Skin of body (tissue), 2 donors: ENCODE data around the gene GDPGP1. TPM values are rescaled to one million over a fixed set of nuclear protein-coding genes. Genes with fewer than 3 reads are reported as not detected.

Experiments used
- DNase-seq: peaks from one replicate; lab custom pipeline; 2025; lab: John Stamatoyannopoulos, UW
- total RNA-seq: library from RNA; depleted of rRNA; stranded (reverse); fragments of >200 nt; gene quantifications from one replicate; pipeline ENCODE4 v1.2.3, GENCODE V29; 2014

Gene GDPGP1
- total RNA-seq, 1 donor from 2014 or later, result 2.6 TPM

DNA sequence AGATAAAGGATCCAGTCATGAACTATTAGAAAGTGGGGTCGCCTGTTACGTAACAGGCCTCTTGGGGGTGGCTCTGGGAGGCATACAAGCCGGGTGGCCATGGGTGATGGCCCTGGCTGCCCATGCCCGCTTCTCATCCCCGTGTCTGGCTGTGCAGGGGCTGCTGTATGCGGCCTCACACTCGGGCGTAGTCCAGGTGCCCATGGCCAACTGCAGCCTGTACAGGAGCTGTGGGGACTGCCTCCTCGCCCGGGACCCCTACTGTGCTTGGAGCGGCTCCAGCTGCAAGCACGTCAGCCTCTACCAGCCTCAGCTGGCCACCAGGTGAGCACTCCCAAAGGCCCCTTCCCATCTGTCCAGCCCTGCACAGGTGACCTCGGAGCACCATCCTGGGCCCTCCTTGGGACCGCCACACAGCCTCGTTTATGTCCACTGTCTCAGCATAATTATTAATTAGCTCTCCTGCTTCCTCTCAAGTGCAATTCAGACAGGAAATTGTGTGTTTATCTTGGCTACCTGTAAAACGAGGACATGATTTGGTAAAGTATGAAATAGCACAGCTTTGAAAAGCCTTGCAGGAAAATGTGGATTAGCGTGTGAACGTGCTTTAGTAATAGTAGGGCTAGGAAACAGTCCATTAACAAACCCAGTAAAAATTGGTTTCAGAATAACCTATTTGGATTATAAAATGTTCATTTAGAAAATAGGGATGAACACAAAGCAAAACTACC, 8.3 kb upstream of the GDPGP1 start:
- DNase-seq, result no peak

DNA sequence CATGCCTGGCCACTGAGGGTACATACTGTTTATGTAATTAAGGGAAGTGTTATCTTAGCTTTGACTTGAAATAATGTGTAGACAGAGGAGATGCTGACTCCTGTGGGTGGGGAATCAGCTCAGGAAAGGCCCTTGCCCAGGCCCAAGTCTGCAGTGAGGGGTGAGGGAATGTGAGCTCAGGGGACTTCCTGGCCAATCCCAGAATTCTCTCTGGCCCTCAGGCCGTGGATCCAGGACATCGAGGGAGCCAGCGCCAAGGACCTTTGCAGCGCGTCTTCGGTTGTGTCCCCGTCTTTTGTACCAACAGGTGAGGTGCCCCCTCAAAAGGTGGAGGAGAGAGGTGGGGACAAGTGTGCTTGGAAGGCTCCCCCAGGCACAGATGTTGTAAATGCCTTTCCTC, 6.7 kb upstream of the GDPGP1 start:
- DNase-seq, result no peak

DNA sequence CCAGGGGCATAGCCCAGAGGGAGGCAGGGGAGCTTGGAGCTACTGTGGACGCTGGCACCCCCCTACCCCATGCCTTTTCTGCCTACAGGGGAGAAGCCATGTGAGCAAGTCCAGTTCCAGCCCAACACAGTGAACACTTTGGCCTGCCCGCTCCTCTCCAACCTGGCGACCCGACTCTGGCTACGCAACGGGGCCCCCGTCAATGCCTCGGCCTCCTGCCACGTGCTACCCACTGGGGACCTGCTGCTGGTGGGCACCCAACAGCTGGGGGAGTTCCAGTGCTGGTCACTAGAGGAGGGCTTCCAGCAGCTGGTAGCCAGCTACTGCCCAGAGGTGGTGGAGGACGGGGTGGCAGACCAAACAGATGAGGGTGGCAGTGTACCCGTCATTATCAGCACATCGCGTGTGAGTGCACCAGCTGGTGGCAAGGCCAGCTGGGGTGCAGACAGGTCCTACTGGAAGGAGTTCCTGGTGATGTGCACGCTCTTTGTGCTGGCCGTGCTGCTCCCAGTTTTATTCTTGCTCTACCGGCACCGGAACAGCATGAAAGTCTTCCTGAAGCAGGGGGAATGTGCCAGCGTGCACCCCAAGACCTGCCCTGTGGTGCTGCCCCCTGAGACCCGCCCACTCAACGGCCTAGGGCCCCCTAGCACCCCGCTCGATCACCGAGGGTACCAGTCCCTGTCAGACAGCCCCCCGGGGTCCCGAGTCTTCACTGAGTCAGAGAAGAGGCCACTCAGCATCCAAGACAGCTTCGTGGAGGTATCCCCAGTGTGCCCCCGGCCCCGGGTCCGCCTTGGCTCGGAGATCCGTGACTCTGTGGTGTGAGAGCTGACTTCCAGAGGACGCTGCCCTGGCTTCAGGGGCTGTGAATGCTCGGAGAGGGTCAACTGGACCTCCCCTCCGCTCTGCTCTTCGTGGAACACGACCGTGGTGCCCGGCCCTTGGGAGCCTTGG, 5.9 kb upstream of the GDPGP1 start:
- no peak for DNase-seq

DNA sequence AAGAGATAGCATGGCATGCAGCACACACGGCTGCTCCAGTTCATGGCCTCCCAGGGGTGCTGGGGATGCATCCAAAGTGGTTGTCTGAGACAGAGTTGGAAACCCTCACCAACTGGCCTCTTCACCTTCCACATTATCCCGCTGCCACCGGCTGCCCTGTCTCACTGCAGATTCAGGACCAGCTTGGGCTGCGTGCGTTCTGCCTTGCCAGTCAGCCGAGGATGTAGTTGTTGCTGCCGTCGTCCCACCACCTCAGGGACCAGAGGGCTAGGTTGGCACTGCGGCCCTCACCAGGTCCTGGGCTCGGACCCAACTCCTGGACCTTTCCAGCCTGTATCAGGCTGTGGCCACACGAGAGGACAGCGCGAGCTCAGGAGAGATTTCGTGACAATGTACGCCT, 5.0 kb upstream of the GDPGP1 start:
- no peak for DNase-seq

DNA sequence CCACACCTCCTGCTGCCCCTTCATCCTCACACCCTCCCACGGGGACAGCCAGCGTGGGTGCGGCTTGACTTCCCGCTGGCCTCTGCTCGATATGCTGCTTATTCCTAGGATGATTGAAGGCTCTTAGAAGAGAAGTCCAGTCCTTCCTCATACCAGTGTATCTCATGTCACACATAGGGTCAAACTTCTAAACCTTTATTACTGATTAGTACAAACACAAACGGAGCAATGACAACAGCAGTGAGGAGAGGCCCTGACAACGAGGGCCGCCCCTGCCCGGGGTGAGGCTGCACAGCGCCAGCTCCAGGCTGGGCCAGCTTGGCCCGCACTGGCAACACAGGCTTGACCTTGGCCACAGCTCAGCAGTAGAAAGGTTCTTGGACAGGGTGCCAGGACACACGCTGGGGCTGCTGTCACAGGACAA, 3.9 kb upstream of the GDPGP1 start:
- DNase-seq, result no peak

DNA sequence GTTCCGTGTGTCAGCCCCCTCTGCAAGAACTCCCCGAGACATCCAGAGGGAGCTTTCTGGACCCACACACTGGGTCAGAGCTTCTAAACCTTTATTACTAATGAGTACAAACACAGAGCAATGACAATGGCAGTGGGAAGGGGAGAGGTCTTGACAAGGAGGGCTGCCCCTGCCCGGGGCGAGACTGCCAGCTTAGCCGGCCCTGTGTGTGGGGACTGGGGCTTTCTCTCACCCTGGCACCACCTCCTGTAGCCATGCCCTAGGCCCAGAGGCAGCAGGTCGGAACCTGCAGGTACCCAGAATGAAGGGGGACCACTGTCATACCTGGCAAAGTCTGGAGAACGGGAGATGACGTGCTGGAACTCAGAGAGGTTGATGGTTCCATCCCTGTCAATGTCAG, 3.4 kb upstream of the GDPGP1 start:
- no peak for DNase-seq

DNA sequence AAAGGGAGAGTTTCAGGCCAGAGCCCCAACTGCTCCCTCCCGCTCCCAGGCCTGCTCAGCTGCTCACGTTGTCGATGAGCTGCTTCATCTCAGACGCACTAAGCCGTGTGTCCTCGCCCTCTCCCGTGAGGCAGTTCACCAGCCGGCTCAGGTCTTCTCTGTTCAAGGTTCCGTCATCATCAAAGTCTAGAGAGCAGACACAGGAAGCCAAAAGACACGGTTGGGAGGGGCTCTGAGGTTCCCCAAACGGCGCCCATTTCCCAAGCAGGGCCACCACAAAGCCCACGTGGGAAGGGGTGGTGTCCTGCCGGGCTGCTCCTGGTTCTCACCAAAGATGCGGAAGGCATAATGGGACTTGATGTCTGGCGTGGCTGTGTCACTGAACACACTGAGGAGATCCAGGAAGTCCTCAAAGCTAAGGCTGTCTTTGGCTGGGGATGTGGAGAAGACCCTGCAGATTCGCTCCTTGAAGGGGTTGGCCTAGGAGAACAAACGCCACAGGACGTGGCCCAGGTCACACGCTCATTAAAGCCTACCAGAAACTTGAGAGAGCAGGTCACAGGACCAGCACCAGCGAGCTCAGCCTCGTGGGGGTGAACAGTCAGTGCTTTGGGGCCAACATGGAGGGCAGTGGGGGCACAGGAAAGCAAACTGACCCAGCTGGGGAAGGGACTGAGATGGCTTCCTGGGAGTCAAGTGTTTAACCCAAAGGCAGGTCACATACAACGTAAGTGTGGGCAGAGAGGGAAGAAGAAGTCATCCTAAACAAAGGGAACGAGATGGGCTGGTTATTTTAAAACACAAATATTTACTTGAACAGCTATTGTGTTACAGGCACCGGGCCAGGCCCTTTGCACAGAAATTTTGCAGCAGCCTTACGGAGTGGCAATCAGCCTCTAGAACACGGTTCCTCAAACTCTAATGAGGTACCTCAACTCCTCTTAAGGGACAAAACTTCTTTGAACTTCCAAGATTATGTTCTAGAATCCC, 2.7 kb upstream of the GDPGP1 start:
- DNase-seq, result no peak

DNA sequence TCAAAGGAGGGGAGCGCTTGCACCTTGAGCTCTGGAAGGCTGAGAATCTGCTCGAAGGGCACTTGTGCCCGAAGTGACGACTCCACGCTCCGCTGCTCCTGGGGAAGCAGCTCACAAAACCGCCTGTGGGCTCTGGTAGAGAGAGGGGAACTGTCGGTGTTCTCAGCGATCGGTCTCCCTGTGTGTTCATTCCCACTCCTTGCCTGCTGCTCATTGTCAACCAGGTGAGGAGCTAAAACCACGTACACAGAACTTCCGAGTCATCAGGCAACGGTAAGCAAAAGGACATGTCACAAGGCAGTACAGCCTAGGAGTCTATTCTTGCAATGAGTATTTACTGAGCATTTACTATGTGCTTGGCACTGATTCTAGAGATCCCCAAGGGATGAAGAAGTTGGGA, 1.8 kb upstream of the GDPGP1 start:
- no peak for DNase-seq

DNA sequence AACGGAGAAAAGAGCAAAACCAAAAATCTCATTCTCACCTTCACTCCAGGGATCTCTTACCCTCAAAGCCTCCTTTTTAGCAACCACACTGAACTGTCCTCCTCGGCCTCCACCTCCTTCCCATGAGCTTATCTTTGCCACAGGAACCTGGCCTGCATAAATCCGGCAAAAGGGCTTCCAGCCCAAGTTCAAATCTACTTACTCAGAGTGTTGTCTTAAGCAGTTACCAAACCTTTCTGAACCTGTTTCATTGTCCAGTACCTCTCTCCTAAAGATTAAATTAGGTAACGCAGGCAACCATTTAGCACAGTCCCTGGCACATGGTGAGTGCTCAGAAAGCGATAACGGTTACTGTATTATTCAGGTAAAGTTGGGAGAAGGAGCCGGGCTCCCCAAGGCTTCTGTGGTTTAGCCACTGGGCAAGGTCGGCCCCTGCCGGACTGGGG, 1.0 kb upstream of the GDPGP1 start:
- DNase-seq, result no peak

DNA sequence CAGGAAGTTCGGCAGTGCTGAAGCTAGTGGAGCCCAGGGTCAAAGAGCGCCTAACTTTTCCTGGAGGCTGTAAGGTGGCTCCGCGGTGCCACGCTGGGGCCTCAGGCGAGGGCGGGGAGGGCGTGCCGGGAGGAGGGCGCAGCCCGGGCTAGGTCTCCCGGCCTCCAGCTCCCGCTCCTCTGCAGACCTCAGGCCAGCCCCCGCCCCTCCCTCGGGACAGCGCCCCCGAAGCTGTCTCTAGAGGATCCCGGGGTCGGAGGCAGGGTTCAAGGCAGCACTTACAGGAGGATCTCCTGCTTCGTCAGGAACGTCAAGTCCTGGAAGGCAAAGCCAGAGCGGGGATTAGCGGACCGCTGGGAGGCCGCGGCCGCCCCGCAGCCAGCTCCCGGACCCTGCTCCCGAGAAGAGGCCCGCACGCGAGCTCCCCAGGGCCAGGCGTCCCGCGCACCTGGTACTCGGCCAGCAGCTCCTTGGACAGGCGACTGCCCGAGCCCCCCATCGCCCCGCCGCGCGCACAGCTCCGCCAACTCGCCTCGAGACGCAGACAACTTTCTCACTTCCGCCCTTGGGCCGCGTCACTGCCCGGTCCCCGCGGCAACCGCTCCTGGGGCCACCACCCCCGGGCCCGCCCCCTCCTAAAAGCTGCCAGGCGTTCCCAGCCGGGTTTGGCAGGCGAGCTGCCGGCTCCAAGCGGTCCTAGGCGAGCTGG, 468 bp upstream of the GDPGP1 start, which contains the start of gene CIB1:
TSS of gene CIB1 (minus strand) at position 555 of the 709 bp plus-strand sequence. CDS start at position 499, 56 bp downstream.
- no peak for DNase-seq

DNA sequence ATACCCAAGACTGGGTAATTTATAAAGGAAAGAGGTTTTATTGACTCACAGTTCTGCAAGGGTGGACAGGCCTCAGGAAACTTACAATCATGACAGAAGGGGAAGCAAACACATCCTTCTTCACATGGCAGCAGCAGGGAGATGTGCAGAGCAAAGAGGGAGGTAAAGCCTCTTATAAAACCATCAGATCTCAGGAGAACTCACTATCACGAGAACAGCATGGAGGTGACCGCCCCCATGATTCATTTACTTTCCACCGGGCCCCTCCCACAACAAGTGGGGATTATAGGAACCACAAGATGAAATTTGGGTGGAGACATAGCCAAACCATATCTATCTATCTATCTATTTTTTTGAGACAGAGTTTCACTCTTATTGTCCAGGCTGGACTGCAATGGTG, 5.4 kb downstream of the GDPGP1 start:
- DNase-seq, result no peak

DNA sequence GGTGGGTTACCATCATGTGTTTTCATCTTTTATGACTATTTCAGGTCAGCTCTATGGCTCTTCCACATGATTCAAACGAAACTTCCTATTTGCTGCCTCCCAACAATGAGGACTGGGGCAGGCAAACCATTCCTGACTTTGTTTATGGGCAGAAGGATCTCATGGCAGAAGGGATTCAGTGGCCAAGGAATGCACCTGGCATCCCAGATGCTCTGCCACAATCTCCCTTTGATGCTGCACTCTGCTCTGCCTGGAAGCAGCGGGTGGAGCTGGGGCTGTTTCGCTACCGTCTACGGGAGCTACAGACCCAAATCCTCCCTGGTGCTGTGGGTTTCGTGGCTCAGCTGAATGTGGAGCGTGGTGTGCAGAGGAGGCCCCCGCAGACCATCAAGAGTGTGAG, 6.8 kb downstream of the GDPGP1 start:
- DNase-seq, result no peak

DNA sequence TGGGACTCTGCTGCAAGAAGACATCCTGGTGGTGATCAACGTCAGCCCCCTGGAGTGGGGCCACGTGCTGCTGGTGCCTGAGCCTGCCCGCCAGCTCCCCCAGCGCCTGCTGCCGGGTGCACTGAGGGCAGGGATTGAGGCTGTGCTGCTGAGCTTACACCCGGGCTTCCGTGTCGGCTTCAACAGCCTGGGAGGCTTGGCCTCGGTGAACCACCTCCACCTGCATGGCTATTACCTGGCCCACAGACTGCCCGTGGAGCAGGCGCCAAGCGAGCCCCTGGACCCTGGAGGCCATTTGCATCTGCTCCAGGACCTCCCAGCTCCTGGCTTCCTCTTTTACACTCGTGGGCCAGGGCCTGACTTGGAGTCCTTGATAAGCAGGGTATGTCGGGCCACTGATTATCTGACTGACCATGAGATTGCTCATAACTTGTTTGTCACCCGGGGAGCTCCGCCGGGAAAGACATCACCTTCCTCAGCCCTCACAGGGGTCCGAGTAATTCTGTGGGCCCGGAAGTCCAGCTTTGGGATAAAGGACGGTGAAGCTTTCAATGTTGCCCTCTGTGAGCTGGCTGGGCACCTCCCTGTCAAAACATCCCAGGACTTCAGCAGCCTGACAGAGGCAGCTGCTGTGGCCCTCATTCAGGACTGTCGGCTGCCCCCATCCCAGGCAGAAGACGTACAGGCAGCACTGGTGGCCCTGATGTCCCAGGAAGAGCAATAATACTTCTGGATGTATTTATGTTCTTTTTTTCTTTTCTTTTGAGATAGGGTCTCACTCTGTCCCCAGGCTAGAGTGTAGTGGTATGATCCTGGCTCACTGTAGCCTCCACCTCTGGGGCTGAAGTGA, 7.6 kb downstream of the GDPGP1 start:
- no peak for DNase-seq

DNA sequence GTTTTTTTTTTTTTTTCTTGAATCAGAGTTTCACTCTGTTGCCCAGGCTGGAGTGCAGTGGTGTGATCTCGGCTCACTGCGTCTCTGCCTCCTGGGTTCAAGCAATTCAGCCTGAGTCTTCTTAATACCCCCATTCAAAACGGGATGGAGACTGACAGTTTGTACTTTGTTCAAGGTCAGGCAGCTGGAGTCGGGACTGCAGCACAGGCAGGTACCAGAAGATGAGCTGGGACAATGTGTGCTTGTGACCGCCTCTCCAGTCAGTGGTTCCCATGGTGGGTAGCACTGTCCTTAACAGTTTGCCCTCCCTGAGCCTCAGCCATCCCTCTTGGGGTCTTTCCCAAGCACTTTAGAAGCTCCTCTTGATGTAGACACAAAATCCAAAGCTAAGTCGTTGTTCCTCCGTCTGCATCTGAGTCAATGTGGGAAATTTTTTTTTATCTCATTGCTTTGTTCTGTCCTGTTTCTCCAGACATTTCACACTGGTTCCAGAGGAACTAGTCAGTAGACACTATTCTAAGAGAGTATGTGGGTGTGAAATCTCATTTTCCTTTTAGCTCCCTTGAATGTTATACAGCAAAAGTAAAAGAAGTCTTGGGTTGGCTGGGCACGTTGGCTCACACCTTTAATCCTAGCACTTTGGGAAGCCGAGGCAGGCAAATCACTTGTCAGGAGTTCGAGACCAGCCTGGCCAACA, 10.1 kb downstream of the GDPGP1 start:
- DNase-seq, result no peak

DNA sequence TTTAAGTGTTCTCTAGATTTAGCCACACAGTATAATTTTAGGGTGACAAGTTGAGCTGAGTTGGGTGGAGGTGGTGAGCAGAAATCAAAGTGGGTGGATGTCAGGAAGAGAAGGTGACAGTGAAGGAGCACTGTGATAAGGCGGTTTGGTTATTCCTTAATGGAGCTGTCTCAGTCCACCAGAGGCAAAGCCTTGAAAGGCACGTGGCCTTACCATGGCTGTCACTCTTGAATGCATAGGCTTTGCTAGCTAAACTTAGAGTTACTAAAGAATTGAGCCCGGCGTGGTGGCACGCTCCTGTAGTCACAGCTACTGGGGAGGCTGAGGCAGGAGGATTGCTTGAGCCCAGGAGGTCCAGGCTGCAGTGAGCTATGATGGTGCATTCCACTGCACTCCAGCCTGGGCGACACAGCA, 14.8 kb downstream of the GDPGP1 start:
- DNase-seq, result no peak

DNA sequence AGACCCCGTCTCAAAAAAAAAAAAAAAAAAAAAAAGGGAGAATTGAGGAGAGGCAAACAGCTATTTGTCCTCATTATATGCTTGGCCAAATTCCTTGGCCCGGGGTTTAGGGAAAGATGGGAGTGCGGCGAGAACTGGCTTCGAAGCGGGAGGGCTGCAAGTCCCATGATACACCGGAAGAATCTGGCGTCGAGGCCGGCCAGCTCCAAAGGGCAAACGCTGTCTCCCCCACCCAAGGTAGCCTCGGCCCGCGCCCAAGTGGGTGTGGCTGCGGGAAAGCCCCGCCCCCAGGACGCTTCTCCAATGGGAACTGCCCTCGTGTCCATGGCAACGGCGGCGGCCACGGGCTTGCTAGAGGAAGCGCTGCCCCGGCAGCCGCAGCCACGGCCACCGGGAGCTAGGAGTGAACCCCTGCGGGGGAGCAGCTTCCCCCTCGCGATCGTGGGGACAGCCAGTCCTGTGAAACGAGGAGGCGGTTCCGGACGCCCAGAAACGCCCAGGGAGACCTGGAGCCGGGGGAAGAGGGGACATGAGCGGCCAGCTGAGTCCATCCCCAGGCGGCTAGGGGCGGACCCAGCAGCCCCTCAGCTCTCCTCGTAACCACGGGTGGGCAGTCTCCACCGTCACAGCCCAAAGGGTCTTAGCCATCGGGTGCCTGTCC, 15.3 kb downstream of the GDPGP1 start, which contains the start of gene TTLL13:
TSS of gene TTLL13 (plus strand) at position 354 of the 661 bp plus-strand sequence. CDS start 1,075 bp downstream, outside the sequence.
- peak; percentile 45 for DNase-seq

DNA sequence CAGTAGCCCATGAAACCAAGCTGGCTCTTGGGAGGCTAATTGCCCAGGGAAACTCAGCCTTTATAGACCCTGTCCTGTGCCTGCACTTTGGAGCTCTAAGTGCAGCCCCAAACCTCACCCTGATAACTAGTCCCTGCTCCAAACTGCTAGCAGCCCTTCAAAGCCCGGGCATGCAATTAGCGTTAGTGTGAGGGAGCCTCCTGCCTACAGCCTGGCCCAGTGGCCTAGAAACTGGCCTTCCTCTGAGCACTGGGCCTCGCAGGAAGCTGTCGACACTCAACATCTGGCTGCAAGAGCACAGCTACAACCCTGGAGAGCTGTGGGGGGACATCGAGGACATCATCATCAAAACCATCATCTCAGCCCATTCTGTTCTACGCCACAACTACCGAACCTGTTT, 23.8 kb downstream of the GDPGP1 start:
- no peak for DNase-seq

DNA sequence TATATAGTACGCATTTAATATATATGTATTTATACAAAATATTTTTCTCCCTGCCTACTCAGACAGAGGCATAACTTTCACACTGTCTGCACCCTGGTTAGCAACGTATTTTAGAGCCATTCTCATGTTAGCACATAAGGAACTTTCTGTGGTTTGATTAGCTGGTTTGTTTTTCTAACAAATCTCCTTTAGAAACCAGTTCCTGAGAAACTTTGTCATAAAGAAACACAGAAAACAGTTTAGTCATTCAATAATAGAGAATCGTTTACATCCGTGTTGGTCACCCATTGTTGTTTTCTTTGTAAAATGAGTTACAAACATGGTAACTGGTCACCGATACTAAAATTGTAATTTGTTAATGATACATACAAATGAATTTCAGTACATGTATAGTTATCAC, 25.5 kb downstream of the GDPGP1 start:
- no peak for DNase-seq
